Neuronal stem cell (in vitro differentiated cells): ENCODE data around the gene URB2.

Experiments used
- DNase-seq: peaks from one replicate; pipeline ENCODE4 v3.0.0-alpha.2; 2013; ENCODE audit warnings: low spot score
- H2AFZ ChIP-seq: one replicate; pipeline ENCODE4 v1.6.1; 2013; ENCODE audit warnings: mild to moderate bottlenecking, low read length, inconsistent platforms
- H2AK5ac ChIP-seq: 2 replicates; pipeline ENCODE4 v1.6.1; 2013; ENCODE audit warnings: low read depth, mild to moderate bottlenecking, inconsistent platforms, low read length, moderate library complexity, mixed read lengths
- H2BK120ac ChIP-seq: 2 replicates; pipeline ENCODE4 v1.6.1; 2013; ENCODE audit warnings: low read depth, mild to moderate bottlenecking, inconsistent platforms, low read length, moderate library complexity, mixed read lengths
- H2BK12ac ChIP-seq: one replicate; pipeline ENCODE4 v1.6.1; 2013; ENCODE audit warnings: low read length, inconsistent platforms
- H2BK15ac ChIP-seq: 2 replicates; pipeline ENCODE4 v1.6.1; 2013; ENCODE audit warnings: mild to moderate bottlenecking, low read length, inconsistent platforms, mixed read lengths
- H2BK5ac ChIP-seq: one replicate; pipeline ENCODE4 v1.6.1; 2013; ENCODE audit warnings: inconsistent platforms, mild to moderate bottlenecking, low read length, moderate library complexity
- H3K14ac ChIP-seq: one replicate; pipeline ENCODE4 v1.6.1; 2013; ENCODE audit warnings: low read length, inconsistent platforms
- H3K18ac ChIP-seq: 2 replicates; pipeline ENCODE4 v1.6.1; 2013; ENCODE audit warnings: low read length, inconsistent platforms
- H3K23ac ChIP-seq: 2 replicates; pipeline ENCODE4 v1.6.1; 2013; ENCODE audit warnings: low read depth, mild to moderate bottlenecking, mixed read lengths, low read length, inconsistent platforms; ENCODE audit not compliant: poor library complexity
- H3K27ac ChIP-seq: replicated peaks from 3 replicates; pipeline ENCODE4 v1.5.1; 2013; ENCODE audit warnings: low read length, inconsistent platforms
- H3K27me3 ChIP-seq, 3 experiments: 2 replicates each; pipeline ENCODE4 v1.6.1; 2013; ENCODE audit warnings: low read length in 3 of 3, mild to moderate bottlenecking in 2 of 3, inconsistent platforms in 1 of 3, low read depth in 1 of 3, mixed read lengths in 1 of 3, moderate library complexity in 1 of 3; ENCODE audit not compliant: control insufficient read depth in 3 of 3, insufficient read depth in 3 of 3
- H3K36me3 ChIP-seq, 2 donors: replicated peaks in 1 of 2; 2 replicates each; pipeline ENCODE4 v1.6.1; 2013; ENCODE audit warnings: low read length in 2 of 2; ENCODE audit not compliant: control insufficient read depth in 2 of 2, insufficient read depth in 2 of 2
- H3K4ac ChIP-seq: 2 replicates; pipeline ENCODE4 v1.6.1; 2013; ENCODE audit warnings: inconsistent platforms, mild to moderate bottlenecking, low read length, moderate library complexity
- H3K4me1 ChIP-seq, 2 donors: 1 replicate in 1 of 2; 2 replicates in 1 of 2; pipeline ENCODE4 v1.6.1; 2013; ENCODE audit warnings: low read length in 2 of 2, low read depth in 1 of 2; ENCODE audit not compliant: control insufficient read depth in 2 of 2, insufficient read depth in 1 of 2
- H3K4me2 ChIP-seq: one replicate; pipeline ENCODE4 v1.6.1; 2013; ENCODE audit warnings: mild to moderate bottlenecking, low read length, inconsistent platforms; ENCODE audit not compliant: insufficient read depth, poor library complexity, severe bottlenecking
- H3K4me3 ChIP-seq, 2 donors: 2 replicates each; pipeline ENCODE4 v1.5.1; 2013; ENCODE audit warnings: low read length in 2 of 2, mild to moderate bottlenecking in 2 of 2, inconsistent platforms in 1 of 2, moderate library complexity in 1 of 2
- H3K79me1 ChIP-seq: one replicate; pipeline ENCODE4 v1.6.1; 2013; ENCODE audit warnings: low read depth, mild to moderate bottlenecking, inconsistent platforms, low read length, moderate library complexity
- H3K9ac ChIP-seq: one replicate; pipeline ENCODE4 v1.6.1; 2013; ENCODE audit warnings: mild to moderate bottlenecking, low read depth, low read length, inconsistent platforms; ENCODE audit not compliant: poor library complexity
- H3K9me3 ChIP-seq, 2 donors: replicated peaks in 1 of 2; 2 replicates each; pipeline versions ENCODE3 to v1.6.1; 2013; ENCODE audit warnings: low read length in 2 of 2, mild to moderate bottlenecking in 2 of 2, inconsistent platforms in 1 of 2, low read depth in 1 of 2, mixed read lengths in 1 of 2, moderate library complexity in 1 of 2; ENCODE audit not compliant: control insufficient read depth in 2 of 2, insufficient read depth in 1 of 2
- H4K8ac ChIP-seq: one replicate; pipeline ENCODE4 v1.6.1; 2013; ENCODE audit warnings: low read depth, mild to moderate bottlenecking, inconsistent platforms, low read length, moderate library complexity
- H4K91ac ChIP-seq: one replicate; pipeline ENCODE4 v1.6.1; 2013; ENCODE audit warnings: low read length, low read depth, mild to moderate bottlenecking, inconsistent platforms; ENCODE audit not compliant: poor library complexity
- WGBS, 2 donors: extraction: QIAGEN DNeasy Blood & Tissue Kit; methylation state at CpG; one replicate each; pipeline ENCODE4 v1.1.7; 2013; ENCODE audit warnings: missing lambda C conversion rate in 2 of 2, mixed read lengths in 1 of 2; ENCODE audit not compliant: insufficient read length in 2 of 2, insufficient replicate concordance in 1 of 2; ENCODE audit errors: extremely low coverage in 2 of 2; 5-methylcytosine and 5-hydroxymethylcytosine counted together

The URB2 gene

DNA sequence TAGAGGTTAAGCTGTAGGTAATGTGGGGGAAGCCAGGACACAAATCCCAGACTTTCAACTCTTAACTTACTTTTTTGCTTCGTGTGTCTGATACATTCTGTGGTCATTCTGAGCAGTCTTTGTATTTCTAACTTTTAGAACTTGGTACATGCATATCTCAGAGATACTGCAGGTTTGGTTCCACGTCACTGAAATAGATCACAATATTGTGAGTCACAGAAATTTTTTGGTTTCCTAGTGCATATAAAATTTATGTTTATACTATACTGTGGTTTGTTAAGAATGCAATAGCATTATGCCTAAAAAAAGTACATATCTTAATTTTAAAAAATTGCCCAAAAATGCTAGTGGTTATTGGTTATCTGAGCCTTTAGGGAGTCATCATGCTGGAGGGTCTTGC lies 3.2 kb downstream of the URB2 start:
- H3K9me3 ChIP-seq: no peaks in the 10 kb centered on the region
- WGBS, 2 donors: no CpG with 5 or more reads among the region's 2 CpGs
- peaks cover 7% of the 10 kb centered on the region for H3K79me1 ChIP-seq
- H3K4me1 ChIP-seq: peaks cover 6 to 7% of the 10 kb centered on the region in 2 donors
- H3K4me2 ChIP-seq: no peak overlapping the region
- H4K8ac ChIP-seq: no peak overlapping the region
- no peak for DNase-seq
- H3K27ac ChIP-seq: no peak overlapping the region
- no peak overlapping the region for H3K4ac ChIP-seq
- no peak overlapping the region for H3K18ac ChIP-seq
- no peak overlapping the region for H3K14ac ChIP-seq
- H2AK5ac ChIP-seq: no peak overlapping the region
- no peaks in the 10 kb centered on the region for H3K27me3 ChIP-seq
- no peak overlapping the region for H2AFZ ChIP-seq
- no peak overlapping the region for H2BK12ac ChIP-seq
- no peak overlapping the region for H4K91ac ChIP-seq
- H2BK15ac ChIP-seq: no peak overlapping the region
- H3K23ac ChIP-seq: no peak overlapping the region
- H2BK120ac ChIP-seq: no peak overlapping the region
- peaks cover 5 to 54% of the 10 kb centered on the region in 2 donors for H3K36me3 ChIP-seq
- H3K9ac ChIP-seq: no peak overlapping the region
- no peak overlapping the region for H2BK5ac ChIP-seq
- H3K4me3 ChIP-seq: no peak overlapping the region

DNA sequence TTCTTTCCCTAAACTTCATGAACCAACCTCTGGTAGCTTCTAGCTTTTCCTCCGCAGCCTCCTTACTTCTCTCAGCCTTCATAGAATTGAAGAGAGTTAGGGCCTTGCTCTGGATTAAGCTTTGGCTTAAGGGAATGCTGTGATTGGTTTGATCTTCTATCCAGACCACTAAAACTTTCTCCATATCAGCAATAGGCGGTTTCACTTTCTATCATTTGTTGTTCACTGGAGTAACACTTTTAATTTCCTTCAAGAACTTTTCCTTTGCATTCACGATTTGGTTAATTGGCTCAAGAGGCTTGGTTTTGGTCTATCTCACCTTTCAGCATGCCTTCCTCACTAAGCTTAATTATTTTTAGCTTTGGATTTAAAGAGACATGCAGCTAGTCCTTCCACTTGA lies 5.1 kb downstream of the URB2 start:
- Histone ChIP-seq H3K79me1 (peaks cover 9% of the 10 kb centered on the region), H3K23ac (no peak overlapping the region), H4K8ac (no peak overlapping the region), H3K18ac (no peak overlapping the region), H2BK15ac (no peak overlapping the region), H3K4me1 (peaks cover 1 to 4% of the 10 kb centered on the region in 2 donors), H3K27ac (no peak overlapping the region), H2BK5ac (no peak overlapping the region), H3K36me3 (peaks cover 19 to 73% of the 10 kb centered on the region in 2 donors), H3K4me3 (no peak overlapping the region), H3K27me3 (no peaks in the 10 kb centered on the region), H2BK12ac (no peak overlapping the region), H3K9me3 (no peaks in the 10 kb centered on the region), H2AK5ac (no peak overlapping the region), H2BK120ac (no peak overlapping the region), H2AFZ (no peak overlapping the region), H4K91ac (no peak overlapping the region), H3K9ac (no peak overlapping the region), H3K4me2 (no peak overlapping the region), H3K4ac (no peak overlapping the region), H3K14ac (no peak overlapping the region)
- DNase-seq: no peak
- no CpG with 5 or more reads among the region's 3 CpGs for WGBS, 2 donors

DNA sequence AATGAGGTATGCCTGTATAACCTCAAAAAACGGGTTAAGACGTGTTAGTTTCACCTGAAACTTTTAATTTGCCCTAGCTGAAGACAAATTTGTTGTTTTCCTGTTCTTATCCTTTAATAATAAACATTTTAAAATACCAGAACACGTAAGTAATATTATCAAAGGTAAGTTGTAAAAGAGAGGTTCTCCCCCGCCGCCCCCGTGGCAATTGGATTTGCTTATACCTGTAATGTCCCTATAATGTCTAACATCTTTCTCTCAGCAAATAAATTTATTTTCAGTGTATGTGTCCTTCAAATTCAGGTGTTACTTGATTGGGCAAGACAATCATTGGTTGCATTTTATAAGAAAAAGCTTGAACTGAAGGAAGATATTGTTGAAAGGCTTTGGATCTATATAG lies 5.9 kb downstream of the URB2 start:
- H3K4me1 ChIP-seq: peaks cover 1 to 4% of the 10 kb centered on the region in 2 donors
- no peaks in the 10 kb centered on the region for H3K27me3 ChIP-seq
- H3K18ac ChIP-seq: no peak overlapping the region
- H3K36me3 ChIP-seq: peaks cover 26 to 81% of the 10 kb centered on the region in 2 donors
- no peaks in the 10 kb centered on the region for H3K9me3 ChIP-seq
- no peak overlapping the region for H2BK15ac ChIP-seq
- no peak overlapping the region for H3K4ac ChIP-seq
- no peak overlapping the region for H3K27ac ChIP-seq
- no peak overlapping the region for H4K91ac ChIP-seq
- H4K8ac ChIP-seq: no peak overlapping the region
- peaks cover 6% of the 10 kb centered on the region for H3K79me1 ChIP-seq
- no peak overlapping the region for H2AFZ ChIP-seq
- no peak overlapping the region for H3K9ac ChIP-seq
- no peak overlapping the region for H2BK5ac ChIP-seq
- H2BK12ac ChIP-seq: no peak overlapping the region
- no peak overlapping the region for H3K14ac ChIP-seq
- DNase-seq: no peak
- H2BK120ac ChIP-seq: no peak overlapping the region
- H2AK5ac ChIP-seq: no peak overlapping the region
- no peak overlapping the region for H3K4me2 ChIP-seq
- no peak overlapping the region for H3K23ac ChIP-seq
- H3K4me3 ChIP-seq: no peak overlapping the region
- WGBS, 2 donors: no CpG with 5 or more reads among the region's 6 CpGs

DNA sequence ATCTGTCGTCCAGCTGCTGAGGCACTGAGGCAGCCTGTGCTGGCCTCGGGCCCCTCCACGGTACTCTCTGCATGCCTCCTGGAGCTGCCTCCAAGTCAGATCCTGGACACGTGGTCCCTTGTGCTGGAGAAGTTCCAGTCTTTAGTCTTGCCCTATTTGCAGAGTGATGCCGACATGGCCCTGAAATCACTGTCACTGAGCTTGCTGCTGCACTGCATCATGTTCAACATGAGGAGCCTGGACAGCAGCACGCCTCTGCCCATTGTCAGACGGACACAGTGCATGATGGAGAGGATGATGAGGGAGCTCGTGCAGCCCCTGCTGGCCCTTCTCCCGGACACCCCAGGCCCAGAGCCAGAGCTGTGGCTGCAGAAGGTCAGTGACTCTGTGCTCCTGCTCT lies 10.0 kb downstream of the URB2 start:
- Histone ChIP-seq H3K36me3 (peaks cover 29 to 89% of the 10 kb centered on the region in 2 donors), H2AK5ac (no peak overlapping the region), H3K79me1 (peaks cover 4% of the 10 kb centered on the region), H3K4me1 (peaks cover 0 to 5% of the 10 kb centered on the region in 2 donors), H3K4ac (no peak overlapping the region), H3K9me3 (no peaks in the 10 kb centered on the region), H3K14ac (no peak overlapping the region), H3K23ac (no peak overlapping the region), H3K27ac (no peak overlapping the region), H4K8ac (peak overlapping the region; percentile 32), H2AFZ (no peak overlapping the region), H2BK12ac (no peak overlapping the region), H3K18ac (no peak overlapping the region), H2BK15ac (no peak overlapping the region), H3K4me2 (no peak overlapping the region), H3K9ac (no peak overlapping the region), H2BK5ac (no peak overlapping the region), H2BK120ac (no peak overlapping the region), H4K91ac (no peak overlapping the region), H3K27me3 (no peaks in the 10 kb centered on the region), H3K4me3 (no peak overlapping the region)
- no CpG with 5 or more reads among the region's 9 CpGs for WGBS, 2 donors
- no peak for DNase-seq
